HepG2 (cell line): ENCODE measurements around the gene NDEL1. TPM values are rescaled to one million over a fixed set of nuclear protein-coding genes. Genes with fewer than 3 reads are reported as not detected.

Experiments used
- AGO2 ChIP-seq: fragments of 200-400 bp; formaldehyde crosslinking; optimal IDR thresholded peaks from 2 replicates; pipeline ENCODE3; 2017; ENCODE audit warnings: mild to moderate bottlenecking, low read depth, low read length, moderate library complexity
- CENPBD1 ChIP-seq: sonication (generic); formaldehyde crosslinking; IDR thresholded peaks from 2 replicates; pipeline ENCODE4 v1.8.0; 2022; ENCODE audit warnings: missing genetic modification reagents, low read depth, mild to moderate bottlenecking, borderline replicate concordance
- DNMT1 ChIP-seq: sonication (generic); formaldehyde crosslinking; IDR thresholded peaks from 2 replicates; pipeline ENCODE4 v1.5.1; 2020; ENCODE audit warnings: mild to moderate bottlenecking, missing genetic modification reagents
- FIP1L1 ChIP-seq: fragments of 200-400 bp; formaldehyde crosslinking; IDR thresholded peaks from 2 replicates; pipeline ENCODE4 v1.6.1; 2018; ENCODE audit warnings: low read depth, mild to moderate bottlenecking, low read length, moderate library complexity, borderline replicate concordance; ENCODE audit not compliant: insufficient read depth
- HNF4G ChIP-seq, 2 experiments: sonication (generic) in 1 of 2; formaldehyde crosslinking in 1 of 2; IDR thresholded peaks; 2 replicates each; pipeline versions ENCODE4 v1.4.0 to v1.6.1; 2011 to 2020; ENCODE audit warnings: borderline replicate concordance in 2 of 2, low read depth in 2 of 2, mild to moderate bottlenecking in 2 of 2, low read length in 1 of 2, missing genetic modification reagents in 1 of 2, moderate library complexity in 1 of 2
- MTA1 ChIP-seq: sonication (generic); formaldehyde crosslinking; IDR thresholded peaks from 2 replicates; pipeline ENCODE4 v1.4.0; 2020; ENCODE audit warnings: missing genetic modification reagents, mild to moderate bottlenecking, borderline replicate concordance
- MZF1 ChIP-seq: sonication (generic); formaldehyde crosslinking; IDR thresholded peaks from 2 replicates; pipeline ENCODE4 v1.8.1; 2023; ENCODE audit warnings: mild to moderate bottlenecking, missing genetic modification reagents, borderline replicate concordance
- NAIF1 ChIP-seq: sonication (generic); formaldehyde crosslinking; IDR thresholded peaks from 2 replicates; pipeline ENCODE4 v1.5.0; 2020; ENCODE audit warnings: mild to moderate bottlenecking, missing genetic modification reagents, borderline replicate concordance
- NR2F2 ChIP-seq: IDR thresholded peaks from 2 replicates; pipeline ENCODE4 v1.6.1; 2012; ENCODE audit warnings: low read depth, inconsistent platforms, borderline replicate concordance
- PAX8 ChIP-seq: sonication (generic); formaldehyde crosslinking; IDR thresholded peaks from 2 replicates; pipeline ENCODE4 v1.8.0; 2022; ENCODE audit warnings: mild to moderate bottlenecking, missing genetic modification reagents, borderline replicate concordance
- TBX3 ChIP-seq: fragments of 450-650 bp; IDR thresholded peaks from 2 replicates; pipeline ENCODE4 v1.6.1; 2017; ENCODE audit warnings: antibody characterized with exemption, mild to moderate bottlenecking, inconsistent platforms, borderline replicate concordance
- ZBTB20 ChIP-seq: sonication (generic); formaldehyde crosslinking; IDR thresholded peaks from 2 replicates; pipeline ENCODE4 v1.8.1; 2023; ENCODE audit warnings: missing genetic modification reagents, low read depth, mild to moderate bottlenecking, borderline replicate concordance
- ZC3H4 ChIP-seq: sonication (generic); formaldehyde crosslinking; IDR thresholded peaks from 2 replicates; pipeline ENCODE4 v1.4.0; 2020; ENCODE audit warnings: missing genetic modification reagents, borderline replicate concordance
- ZNF570 ChIP-seq: sonication (generic); formaldehyde crosslinking; IDR thresholded peaks from 2 replicates; pipeline ENCODE4 v1.4.0; 2020; ENCODE audit warnings: mild to moderate bottlenecking, missing genetic modification reagents, borderline replicate concordance
- ZNF773 ChIP-seq: sonication (generic); formaldehyde crosslinking; IDR thresholded peaks from 2 replicates; pipeline ENCODE4 v1.4.0; 2020; ENCODE audit warnings: missing genetic modification reagents, borderline replicate concordance
- ZNF800 ChIP-seq: sonication (generic); formaldehyde crosslinking; IDR thresholded peaks from 2 replicates; pipeline ENCODE4 v1.4.0; 2020; ENCODE audit warnings: missing genetic modification reagents
- polyA plus RNA-seq, 8 experiments: library from polyadenylated mRNA; depleted of rRNA in 3 of 8; stranded (reverse) in 7 of 8; unstranded in 1 of 8; fragments of >200 nt; fragmentation: Illumina TruSeq in 4 of 8; extraction: Trizol in 4 of 8; gene quantifications; 2 replicates each; pipeline versions ENCODE4 v1.2.1 to v1.2.3, GENCODE V29; 2011 to 2016; ENCODE audit warnings: low read depth in 4 of 8, missing spikeins in 1 of 8, mixed read lengths in 1 of 8; ENCODE audit not compliant: insufficient read depth in 1 of 8
- total RNA-seq, 5 experiments: library from RNA; depleted of rRNA; stranded (reverse); fragments of >200 nt; fragmentation: Illumina TruSeq; extraction: Trizol; gene quantifications; 2 replicates each; pipeline ENCODE4 v1.2.3, GENCODE V29; 2016; ENCODE audit warnings: low read depth in 1 of 5
- TF ChIP-seq, protein P1 (sequence below): fragments of 450-650 bp; IDR thresholded peaks from 2 replicates; pipeline ENCODE4 v1.6.1; 2016
- TF ChIP-seq, protein P2 (sequence below): sonication (generic); formaldehyde crosslinking; IDR thresholded peaks from 2 replicates; pipeline ENCODE4 v1.9.0; 2021; ENCODE audit warnings: missing genetic modification reagents, borderline replicate concordance
- TF ChIP-seq, protein P3 (sequence below): sonication (generic); formaldehyde crosslinking; IDR thresholded peaks from 2 replicates; pipeline ENCODE4 v1.4.0; 2020; ENCODE audit warnings: missing genetic modification reagents; ENCODE audit errors: not compliant biosample characterization
- TF ChIP-seq, protein P4 (sequence below): sonication (generic); formaldehyde crosslinking; IDR thresholded peaks from 2 replicates; pipeline ENCODE4 v1.8.1; 2023; ENCODE audit warnings: missing genetic modification reagents, inconsistent platforms, borderline replicate concordance

Gene NDEL1
- total and polyA plus RNA-seq, 2 of the 13 experiments (the other 11 are each of a cell fraction or from before 2014, with no cell fraction given), result 59.8 to 153 TPM

DNA sequence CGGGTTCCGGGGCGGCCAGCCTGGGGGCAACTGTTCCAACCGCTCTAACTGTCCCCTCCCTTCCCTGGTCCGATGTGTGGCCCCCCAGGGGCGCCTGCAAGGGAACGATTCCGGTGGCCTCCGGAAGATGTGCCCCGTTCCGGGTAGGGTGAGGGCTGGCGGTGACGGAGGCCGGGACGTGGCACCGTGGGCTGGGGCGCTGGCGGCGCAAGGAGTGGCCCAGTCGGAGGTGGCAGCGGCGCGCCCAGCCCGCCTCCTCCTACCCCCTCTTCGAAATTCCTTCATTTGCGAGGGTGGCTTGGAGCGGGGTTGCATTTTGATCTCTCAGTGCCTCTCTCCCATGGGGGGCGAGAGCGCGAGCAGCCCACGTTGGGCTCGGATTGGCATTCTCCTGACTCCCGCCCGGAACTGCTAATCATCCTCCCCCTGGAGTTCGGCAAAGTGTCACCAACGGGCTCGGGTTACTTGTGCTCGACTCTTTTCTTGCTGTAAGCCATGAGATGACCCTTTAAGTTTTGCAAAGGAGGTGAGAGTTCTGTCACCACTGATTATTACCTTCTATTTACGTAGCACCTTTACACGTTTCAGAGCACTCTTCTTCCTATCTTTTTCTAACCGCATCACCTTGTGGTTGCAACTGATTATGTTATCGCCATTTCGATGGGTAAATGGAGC, 622 bp downstream of the NDEL1 start (continued):
- TF ChIP-seq, protein P1, sequence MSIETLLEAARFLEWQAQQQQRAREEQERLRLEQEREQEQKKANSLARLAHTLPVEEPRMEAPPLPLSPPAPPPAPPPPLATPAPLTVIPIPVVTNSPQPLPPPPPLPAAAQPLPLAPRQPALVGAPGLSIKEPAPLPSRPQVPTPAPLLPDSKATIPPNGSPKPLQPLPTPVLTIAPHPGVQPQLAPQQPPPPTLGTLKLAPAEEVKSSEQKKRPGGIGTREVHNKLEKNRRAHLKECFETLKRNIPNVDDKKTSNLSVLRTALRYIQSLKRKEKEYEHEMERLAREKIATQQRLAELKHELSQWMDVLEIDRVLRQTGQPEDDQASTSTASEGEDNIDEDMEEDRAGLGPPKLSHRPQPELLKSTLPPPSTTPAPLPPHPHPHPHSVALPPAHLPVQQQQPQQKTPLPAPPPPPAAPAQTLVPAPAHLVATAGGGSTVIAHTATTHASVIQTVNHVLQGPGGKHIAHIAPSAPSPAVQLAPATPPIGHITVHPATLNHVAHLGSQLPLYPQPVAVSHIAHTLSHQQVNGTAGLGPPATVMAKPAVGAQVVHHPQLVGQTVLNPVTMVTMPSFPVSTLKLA, result no peak
- TF ChIP-seq MTA1 (CRISPR knock-in tag) (no peak), PAX8 (0 out of 2 replicates have a peak, but pooled peaks have one; percentile 56), DNMT1 (no peak), ZC3H4 (CRISPR knock-in tag) (no peak), NAIF1 (CRISPR knock-in tag) (0 out of 2 replicates have a peak, but pooled peaks have one; percentile 24), MZF1 (CRISPR knock-in tag) (no peak), ZNF773 (CRISPR knock-in tag) (no peak), ZNF570 (CRISPR knock-in tag) (no peak), HNF4G (IDR thresholded peaks at IDR 0.05; ENCODE audit: borderline replicate concordance, low read depth, low read length) (no peak), HNF4G (CRISPR knock-in tag; IDR thresholded peaks at IDR 0.05; ENCODE audit: borderline replicate concordance, low read depth) (no peak), ZBTB20 (CRISPR knock-in tag) (no peak), ZNF800 (0 out of 2 replicates have a peak, but pooled peaks have one; percentile 14), AGO2 (peak; percentile 92), CENPBD1 (no peak), TBX3 (no peak), FIP1L1 (no peak), NR2F2 (no peak)
- TF ChIP-seq, protein P2, sequence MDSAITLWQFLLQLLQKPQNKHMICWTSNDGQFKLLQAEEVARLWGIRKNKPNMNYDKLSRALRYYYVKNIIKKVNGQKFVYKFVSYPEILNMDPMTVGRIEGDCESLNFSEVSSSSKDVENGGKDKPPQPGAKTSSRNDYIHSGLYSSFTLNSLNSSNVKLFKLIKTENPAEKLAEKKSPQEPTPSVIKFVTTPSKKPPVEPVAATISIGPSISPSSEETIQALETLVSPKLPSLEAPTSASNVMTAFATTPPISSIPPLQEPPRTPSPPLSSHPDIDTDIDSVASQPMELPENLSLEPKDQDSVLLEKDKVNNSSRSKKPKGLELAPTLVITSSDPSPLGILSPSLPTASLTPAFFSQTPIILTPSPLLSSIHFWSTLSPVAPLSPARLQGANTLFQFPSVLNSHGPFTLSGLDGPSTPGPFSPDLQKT (CRISPR knock-in tag), result no peak
- TF ChIP-seq, protein P3, sequence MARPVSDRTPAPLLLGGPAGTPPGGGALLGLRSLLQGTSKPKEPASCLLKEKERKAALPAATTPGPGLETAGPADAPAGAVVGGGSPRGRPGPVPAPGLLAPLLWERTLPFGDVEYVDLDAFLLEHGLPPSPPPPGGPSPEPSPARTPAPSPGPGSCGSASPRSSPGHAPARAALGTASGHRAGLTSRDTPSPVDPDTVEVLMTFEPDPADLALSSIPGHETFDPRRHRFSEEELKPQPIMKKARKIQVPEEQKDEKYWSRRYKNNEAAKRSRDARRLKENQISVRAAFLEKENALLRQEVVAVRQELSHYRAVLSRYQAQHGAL (CRISPR knock-in tag), result no peak
- TF ChIP-seq, protein P4, sequence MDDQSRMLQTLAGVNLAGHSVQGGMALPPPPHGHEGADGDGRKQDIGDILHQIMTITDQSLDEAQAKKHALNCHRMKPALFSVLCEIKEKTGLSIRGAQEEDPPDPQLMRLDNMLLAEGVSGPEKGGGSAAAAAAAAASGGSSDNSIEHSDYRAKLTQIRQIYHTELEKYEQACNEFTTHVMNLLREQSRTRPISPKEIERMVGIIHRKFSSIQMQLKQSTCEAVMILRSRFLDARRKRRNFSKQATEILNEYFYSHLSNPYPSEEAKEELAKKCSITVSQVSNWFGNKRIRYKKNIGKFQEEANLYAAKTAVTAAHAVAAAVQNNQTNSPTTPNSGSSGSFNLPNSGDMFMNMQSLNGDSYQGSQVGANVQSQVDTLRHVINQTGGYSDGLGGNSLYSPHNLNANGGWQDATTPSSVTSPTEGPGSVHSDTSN (CRISPR knock-in tag), result no peak
